ENCODE results near the gene TSEN34.
"Not testable (repeated sequence)": the region's sequence is repeated elsewhere in the genome, so short reads cannot be mapped to it uniquely, and the experiment has no call there.

The TSEN34 gene

GRCh38 chr19:54204767-54205468, 13.8 kb downstream of the TSEN34 start:
- no peak overlapping the region for H3K4me3 ChIP-seq (ENCODE audit: low read depth, low read length)
- TF ChIP-seq, protein P1, sequence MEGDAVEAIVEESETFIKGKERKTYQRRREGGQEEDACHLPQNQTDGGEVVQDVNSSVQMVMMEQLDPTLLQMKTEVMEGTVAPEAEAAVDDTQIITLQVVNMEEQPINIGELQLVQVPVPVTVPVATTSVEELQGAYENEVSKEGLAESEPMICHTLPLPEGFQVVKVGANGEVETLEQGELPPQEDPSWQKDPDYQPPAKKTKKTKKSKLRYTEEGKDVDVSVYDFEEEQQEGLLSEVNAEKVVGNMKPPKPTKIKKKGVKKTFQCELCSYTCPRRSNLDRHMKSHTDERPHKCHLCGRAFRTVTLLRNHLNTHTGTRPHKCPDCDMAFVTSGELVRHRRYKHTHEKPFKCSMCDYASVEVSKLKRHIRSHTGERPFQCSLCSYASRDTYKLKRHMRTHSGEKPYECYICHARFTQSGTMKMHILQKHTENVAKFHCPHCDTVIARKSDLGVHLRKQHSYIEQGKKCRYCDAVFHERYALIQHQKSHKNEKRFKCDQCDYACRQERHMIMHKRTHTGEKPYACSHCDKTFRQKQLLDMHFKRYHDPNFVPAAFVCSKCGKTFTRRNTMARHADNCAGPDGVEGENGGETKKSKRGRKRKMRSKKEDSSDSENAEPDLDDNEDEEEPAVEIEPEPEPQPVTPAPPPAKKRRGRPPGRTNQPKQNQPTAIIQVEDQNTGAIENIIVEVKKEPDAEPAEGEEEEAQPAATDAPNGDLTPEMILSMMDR (IDR thresholded peaks at IDR 0.05; ENCODE audit: control insufficient read depth, extremely low read depth, insufficient read depth) = no peak
- DNase-seq (ENCODE audit: low read depth) = no peak

DNA sequence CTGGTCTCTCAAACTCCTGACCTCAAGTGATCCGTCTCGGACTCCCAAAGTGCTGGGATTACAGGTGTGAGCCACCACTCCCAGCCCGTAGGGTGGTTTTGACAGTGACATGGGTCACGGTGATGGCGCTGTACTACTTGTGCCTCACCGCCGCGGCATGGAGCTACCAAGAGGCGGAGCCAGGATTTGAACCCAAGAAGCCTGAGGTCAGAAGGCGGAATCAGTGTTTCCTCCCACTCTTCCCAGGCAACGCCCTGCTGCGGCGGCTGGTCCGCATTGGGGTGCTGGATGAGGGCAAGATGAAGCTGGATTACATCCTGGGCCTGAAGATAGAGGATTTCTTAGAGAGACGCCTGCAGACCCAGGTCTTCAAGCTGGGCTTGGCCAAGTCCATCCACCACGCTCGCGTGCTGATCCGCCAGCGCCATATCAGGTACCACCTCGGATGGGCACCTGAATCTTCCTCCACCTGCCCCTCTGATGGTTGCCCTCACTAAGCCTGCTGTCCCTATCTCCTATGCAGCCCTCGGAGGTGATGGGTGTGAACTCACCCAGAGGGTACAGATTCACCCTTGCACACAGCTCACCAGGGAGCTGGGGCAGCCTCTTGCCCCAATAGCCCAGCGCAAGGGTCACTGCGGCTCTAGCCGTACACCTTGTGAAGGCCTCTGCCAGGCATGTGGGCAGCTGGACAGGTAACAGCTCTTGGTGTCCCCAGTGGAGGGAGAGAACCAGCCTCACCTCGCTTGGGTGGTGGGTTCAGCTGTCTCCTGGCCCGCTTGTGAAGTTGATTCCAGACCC, 15.1 kb downstream of the TSEN34 start:
- no peak for DNase-seq (ENCODE audit: low read depth)
- H3K4me3 ChIP-seq (ENCODE audit: low read depth, low read length) = no peak overlapping the region
- TF ChIP-seq, protein P1 (IDR thresholded peaks at IDR 0.05; ENCODE audit: control insufficient read depth, extremely low read depth, insufficient read depth) = no peak

- H3K4me3 ChIP-seq (ENCODE audit: low read depth, low read length) = no peak overlapping the region
- TF ChIP-seq, protein P1 (IDR thresholded peaks at IDR 0.05; ENCODE audit: control insufficient read depth, extremely low read depth, insufficient read depth) = no peak
- no peak for DNase-seq (ENCODE audit: low read depth)
Measured at GRCh38 chr19:54206831-54207177, 15.7 kb downstream of the TSEN34 start.

- not testable (repeated sequence) for DNase-seq (ENCODE audit: low read depth); H3K4me3 ChIP-seq (ENCODE audit: low read depth, low read length)
Measured at GRCh38 chr19:54207193-54207592, 16.1 kb downstream of the TSEN34 start.

DNA sequence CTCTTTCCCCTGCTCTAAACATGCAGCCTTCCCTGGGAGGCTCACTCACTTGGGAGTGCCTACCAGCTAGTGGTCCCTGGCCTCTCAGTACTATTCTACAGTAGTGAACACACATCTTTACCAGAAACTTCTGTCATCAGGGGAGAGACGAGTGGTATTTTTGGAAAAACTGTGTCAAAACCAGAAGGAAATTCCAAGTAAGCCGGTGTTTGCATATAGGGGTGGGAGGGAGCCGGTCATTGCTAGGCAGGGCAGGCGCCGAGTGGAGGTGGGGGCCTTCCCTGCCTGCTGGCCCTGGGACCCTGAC, 16.5 kb downstream of the TSEN34 start:
- no peak for DNase-seq (ENCODE audit: low read depth)
- H3K4me3 ChIP-seq (ENCODE audit: low read depth, low read length) = no peak overlapping the region
- TF ChIP-seq, protein P1 (IDR thresholded peaks at IDR 0.05; ENCODE audit: control insufficient read depth, extremely low read depth, insufficient read depth) = no peak

- TF ChIP-seq, protein P1 (IDR thresholded peaks at IDR 0.05; ENCODE audit: control insufficient read depth, extremely low read depth, insufficient read depth) = no peak
- H3K4me3 ChIP-seq (ENCODE audit: low read depth, low read length) = no peak overlapping the region
- no peak for DNase-seq (ENCODE audit: low read depth)
Measured at GRCh38 chr19:54207983-54208783, 17.1 kb downstream of the TSEN34 start.

GRCh38 chr19:54208784-54209057, 17.6 kb downstream of the TSEN34 start:
- no peak for DNase-seq (ENCODE audit: low read depth)
- no peak overlapping the region for H3K4me3 ChIP-seq (ENCODE audit: low read depth, low read length)
- TF ChIP-seq, protein P1 (IDR thresholded peaks at IDR 0.05; ENCODE audit: control insufficient read depth, extremely low read depth, insufficient read depth) = no peak

All from LNCaP clone FGC (cell line).